Measurements from ENCODE around the gene PCDH15. TPM values are rescaled to one million over a fixed set of nuclear protein-coding genes. Genes with fewer than 3 reads are reported as not detected.

The PCDH15 gene
- total RNA-seq, 1 donor from 2014 or later: 3.2 TPM

DNA sequence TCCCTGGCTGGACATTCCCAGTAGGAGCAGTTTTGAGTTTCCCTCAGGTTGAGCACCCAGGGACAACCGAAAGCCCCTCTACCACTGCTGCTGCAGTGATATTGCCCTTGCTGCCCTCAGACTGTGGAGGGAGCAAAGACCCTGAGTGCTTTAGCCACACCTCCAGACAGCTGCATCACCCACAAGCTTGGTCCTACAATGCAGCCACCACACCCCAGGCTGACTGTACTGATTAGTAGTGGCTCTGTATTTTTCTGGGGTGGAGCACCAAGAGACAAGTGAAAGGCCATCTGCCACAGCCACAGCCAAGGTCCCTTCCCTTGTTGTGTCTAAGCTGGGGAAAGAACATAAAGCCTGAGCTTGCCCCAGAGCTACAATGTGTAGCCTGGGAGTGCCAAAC is 789.9 kb downstream of the PCDH15 start:
- Histone ChIP-seq H3K36me3 (no peaks in the 10 kb centered on the region), H3K27ac (no peak overlapping the region), H3K27me3 (no peaks in the 10 kb centered on the region), H3K4me3 (no peak overlapping the region), H3K4me1 (no peaks in the 10 kb centered on the region), H3K9me3 (no peaks in the 10 kb centered on the region)
- intact Hi-C loops (cut with DNase I): no loop called here
- DNase-seq (no peak), ATAC-seq (no peak)
- no peak for TF ChIP-seq CTCF (IDR thresholded peaks at IDR 0.05)

- TF ChIP-seq CTCF (IDR thresholded peaks at IDR 0.05): no peak
- DNase-seq: peak; percentile 48
- peak; percentile 29 for ATAC-seq
- H3K27ac ChIP-seq: no peak overlapping the region
- intact Hi-C loops (cut with DNase I): no loop called here
- H3K36me3 ChIP-seq: no peaks in the 10 kb centered on the region
- no peaks in the 10 kb centered on the region for H3K9me3 ChIP-seq
- no peaks in the 10 kb centered on the region for H3K4me1 ChIP-seq
- H3K27me3 ChIP-seq: no peaks in the 10 kb centered on the region
- no peak overlapping the region for H3K4me3 ChIP-seq
Measured at GRCh38 chr10:54010337-54010933, 790.6 kb downstream of the PCDH15 start.

GRCh38 chr10:54009672-54010071 is 791.4 kb downstream of the PCDH15 start:
- ATAC-seq: peak; percentile 27

GRCh38 chr10:54002077-54002476 is 799.0 kb downstream of the PCDH15 start:
- no peaks in the 10 kb centered on the region for H3K9me3 ChIP-seq
- no peaks in the 10 kb centered on the region for H3K36me3 ChIP-seq
- intact Hi-C loops (cut with DNase I): no loop called here
- H3K27me3 ChIP-seq: no peaks in the 10 kb centered on the region
- no peak for ATAC-seq
- TF ChIP-seq CTCF (IDR thresholded peaks at IDR 0.05): no peak
- H3K4me3 ChIP-seq: no peak overlapping the region
- no peak for DNase-seq
- H3K27ac ChIP-seq: no peak overlapping the region
- no peaks in the 10 kb centered on the region for H3K4me1 ChIP-seq

More at GRCh38 chr10:54009672-54010071, 791.4 kb downstream of the PCDH15 start:
- no peaks in the 10 kb centered on the region for H3K36me3 ChIP-seq
- intact Hi-C loops (cut with DNase I): no loop called here
- peak; percentile 37 for DNase-seq
- no peaks in the 10 kb centered on the region for H3K9me3 ChIP-seq
- no peak for TF ChIP-seq CTCF (IDR thresholded peaks at IDR 0.05)
- no peaks in the 10 kb centered on the region for H3K27me3 ChIP-seq
- no peaks in the 10 kb centered on the region for H3K4me1 ChIP-seq
- no peak overlapping the region for H3K4me3 ChIP-seq
- no peak overlapping the region for H3K27ac ChIP-seq

DNA sequence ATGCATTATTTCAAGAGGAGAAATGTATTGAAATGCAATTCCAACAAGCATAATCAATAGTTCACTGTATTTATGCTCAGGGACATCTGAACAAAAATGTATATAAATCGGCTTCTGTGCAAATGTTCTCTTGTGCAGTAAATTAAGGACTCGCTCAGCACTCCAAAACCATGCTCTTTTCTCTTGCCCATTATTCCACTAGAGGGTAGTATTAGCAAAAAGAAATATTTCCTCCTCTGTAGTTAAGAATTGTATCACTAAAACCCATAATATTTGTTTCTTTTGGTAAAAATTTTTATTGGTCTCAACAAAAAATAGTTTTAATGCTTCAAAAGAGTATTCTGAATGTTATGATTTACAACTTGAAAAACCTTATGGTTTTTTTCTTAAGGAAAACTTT is 803.1 kb downstream of the PCDH15 start:
- H3K27me3 ChIP-seq: no peaks in the 10 kb centered on the region
- H3K4me1 ChIP-seq: no peaks in the 10 kb centered on the region

More for the DNA sequence above, 803.1 kb downstream of the PCDH15 start:
- H3K4me3 ChIP-seq: no peak overlapping the region
- no peak overlapping the region for H3K27ac ChIP-seq
- no peak for ATAC-seq
- peak; percentile 14 for TF ChIP-seq CTCF (IDR thresholded peaks at IDR 0.05)
- intact Hi-C loops (cut with DNase I): no loop called here
- DNase-seq: no peak
- H3K36me3 ChIP-seq: no peaks in the 10 kb centered on the region
- H3K9me3 ChIP-seq: no peaks in the 10 kb centered on the region
